Activated CD4-positive, alpha-beta T cell treated with anti-CD3 and anti-CD28 coated beads, Interleukin-2, amount 10 ng/mL, durations not matched to agents 7 days and 5 days (primary cell): ENCODE results near the gene TSSK1B. TPM values are rescaled to one million over a fixed set of nuclear protein-coding genes. Genes with fewer than 3 reads are reported as not detected.

Experiments
- CTCF ChIA-PET: fragments of 350-600 bp; sonication (Branson Sonifier 250); formaldehyde crosslinking; loops from one replicate; lab custom pipeline; 2021; ENCODE audit warnings: antibody characterized with exemption; lab: Charles Lee
- POLR2A ChIA-PET: fragments of 350-600 bp; sonication (Branson Sonifier 250); formaldehyde crosslinking; loops from one replicate; lab custom pipeline; 2021; ENCODE audit warnings: antibody characterized with exemption; lab: Charles Lee
- DNase-seq: peaks from one replicate; pipeline ENCODE4 v3.0.0-alpha.2; 2020
- H3K27ac Mint-ChIP-seq: one replicate; pipeline ENCODE4 v1.8.0; 2021; ENCODE audit warnings: mild to moderate bottlenecking, moderate library complexity, mixed read lengths
- H3K27me3 Mint-ChIP-seq: one replicate; pipeline ENCODE4 v1.8.0; 2021; ENCODE audit warnings: mixed read lengths
- H3K36me3 Mint-ChIP-seq: one replicate; pipeline ENCODE4 v1.8.0; 2021; ENCODE audit warnings: low read depth, mixed read lengths
- H3K4me1 Mint-ChIP-seq: one replicate; pipeline ENCODE4 v1.8.0; 2021; ENCODE audit warnings: mixed read lengths
- H3K4me3 Mint-ChIP-seq: one replicate; pipeline ENCODE4 v1.8.0; 2021; ENCODE audit warnings: mild to moderate bottlenecking, moderate library complexity, mixed read lengths
- H3K9me3 Mint-ChIP-seq: one replicate; pipeline ENCODE4 v1.8.0; 2021; ENCODE audit warnings: mixed read lengths
- total RNA-seq, 2 experiments: library from RNA; stranded (reverse); gene quantifications; one replicate each; pipeline ENCODE4 v1.2.3, GENCODE V29; 2021

Gene TSSK1B
- total RNA-seq, 2 experiments from 2014 or later: not detected

GRCh38 chr5:113389116-113389515 is 45.7 kb downstream of the TSSK1B start:
- CTCF ChIA-PET: interaction anchor here (2.3 kb wide), 1 partner anchor 9 kb away, joined by 6 read pairs; no protein-coding TSS in a partner anchor
- Mint-ChIP-seq H3K27me3 (peaks cover 27% of the 10 kb centered on the region), H3K36me3 (no peaks in the 10 kb centered on the region), H3K27ac (no peak overlapping the region), H3K4me1 (no peaks in the 10 kb centered on the region), H3K9me3 (no peaks in the 10 kb centered on the region), H3K4me3 (no peak overlapping the region)
- no peak for DNase-seq
- POLR2A ChIA-PET: no interaction called here

- POLR2A ChIA-PET: no interaction called here
- Mint-ChIP-seq H3K27ac (no peak overlapping the region), H3K36me3 (no peaks in the 10 kb centered on the region), H3K4me3 (no peak overlapping the region), H3K4me1 (no peaks in the 10 kb centered on the region), H3K27me3 (peaks cover 30% of the 10 kb centered on the region), H3K9me3 (no peaks in the 10 kb centered on the region)
- DNase-seq: no peak
- CTCF ChIA-PET: no interaction called here
Observed at GRCh38 chr5:113387844-113388243, 46.9 kb downstream of the TSSK1B start.

- no peaks in the 10 kb centered on the region for H3K9me3 Mint-ChIP-seq
- ChIA-PET CTCF (interaction anchor here (0.9 kb wide), 1 partner anchor 10 kb away, joined by 4 read pairs; no protein-coding TSS in a partner anchor), POLR2A (no interaction called here)
- H3K36me3 Mint-ChIP-seq: peaks cover 3% of the 10 kb centered on the region
- no peak overlapping the region for H3K27ac Mint-ChIP-seq
- no peak overlapping the region for H3K4me3 Mint-ChIP-seq
- peaks cover 35% of the 10 kb centered on the region for H3K27me3 Mint-ChIP-seq
- no peak for DNase-seq
- H3K4me1 Mint-ChIP-seq: peaks cover 13% of the 10 kb centered on the region
Observed at GRCh38 chr5:113384782-113385285, 50.0 kb downstream of the TSSK1B start.

GRCh38 chr5:113382731-113383130 is 52.1 kb downstream of the TSSK1B start:
- no peaks in the 10 kb centered on the region for H3K9me3 Mint-ChIP-seq
- H3K36me3 Mint-ChIP-seq: peaks cover 3% of the 10 kb centered on the region
- no peak overlapping the region for H3K27ac Mint-ChIP-seq
- DNase-seq: no peak
- POLR2A ChIA-PET: no interaction called here
- H3K27me3 Mint-ChIP-seq: peaks cover 26% of the 10 kb centered on the region
- peaks cover 29% of the 10 kb centered on the region for H3K4me1 Mint-ChIP-seq
- no peak overlapping the region for H3K4me3 Mint-ChIP-seq
- CTCF ChIA-PET: no interaction called here

Other genes starting within 250 kb of the TSSK1B start
- gene MCC, start 53.5 kb upstream of the TSSK1B start, total RNA-seq: 1 to 10 TPM; 2.9 to 3.3 TPM
- 10 to 100 TPM; 24.9 to 30.5 TPM for gene YTHDC2, start 78.7 kb upstream of the TSSK1B start, total RNA-seq